Common myeloid progenitor, CD34-positive (primary cell): Measurements from ENCODE around the gene TGFBR1.

Experiments
- CTCF ChIA-PET: fragments of 350-600 bp; sonication (Branson Sonifier 250); formaldehyde crosslinking; loops from one replicate; lab custom pipeline; 2021; ENCODE audit warnings: antibody characterized with exemption; lab: Charles Lee
- POLR2A ChIA-PET: fragments of 350-600 bp; sonication (Branson Sonifier 250); formaldehyde crosslinking; loops from one replicate; lab custom pipeline; 2021; ENCODE audit warnings: antibody characterized with exemption; lab: Charles Lee
- DNase-seq, 3 donors: peaks; one replicate each; pipeline versions ENCODE4 v3.0.0 to v3.0.0-alpha.2; 2013
- H3K27ac ChIP-seq, 2 experiments: 1 replicate in 1 of 2; 2 replicates in 1 of 2; pipeline ENCODE4 v1.7.0; 2013; ENCODE audit warnings: inconsistent platforms in 2 of 2, low read length in 2 of 2, mild to moderate bottlenecking in 2 of 2, low read depth in 1 of 2, moderate library complexity in 1 of 2; ENCODE audit not compliant: severe bottlenecking in 2 of 2, insufficient read depth in 1 of 2, poor library complexity in 1 of 2
- H3K27me3 ChIP-seq, 5 experiments: replicated peaks in 2 of 5; 1 replicate in 3 of 5; 2 replicates in 2 of 5; pipeline versions ENCODE4 v1.6.1 to v1.7.0; 2013; ENCODE audit warnings: low read length in 4 of 5, mild to moderate bottlenecking in 2 of 5, moderate library complexity in 2 of 5, inconsistent platforms in 1 of 5; ENCODE audit not compliant: insufficient read depth in 5 of 5, control insufficient read depth in 4 of 5
- H3K36me3 ChIP-seq, 4 experiments: 1 replicate in 2 of 4; 2 replicates in 2 of 4; pipeline versions ENCODE4 v1.6.1 to v1.7.0; 2013; ENCODE audit warnings: low read length in 3 of 4, control low read depth in 1 of 4, mild to moderate bottlenecking in 1 of 4; ENCODE audit not compliant: control insufficient read depth in 4 of 4, insufficient read depth in 4 of 4
- H3K4me1 ChIP-seq, 4 experiments: 1 replicate in 3 of 4; 2 replicates in 1 of 4; pipeline versions ENCODE4 v1.6.1 to v1.7.1; 2013; ENCODE audit warnings: low read length in 3 of 4, mild to moderate bottlenecking in 3 of 4, control low read depth in 1 of 4, inconsistent platforms in 1 of 4, moderate library complexity in 1 of 4; ENCODE audit not compliant: control insufficient read depth in 4 of 4, insufficient read depth in 4 of 4; ENCODE audit errors: control extremely low read depth in 1 of 4
- H3K4me3 ChIP-seq, 7 experiments: 1 replicate in 4 of 7; 2 replicates in 3 of 7; pipeline versions ENCODE4 v1.5.1 to v1.7.0; 2013; ENCODE audit warnings: mild to moderate bottlenecking in 7 of 7, low read length in 6 of 7, moderate library complexity in 6 of 7, inconsistent platforms in 2 of 7, low read depth in 2 of 7, control low read depth in 1 of 7; ENCODE audit not compliant: insufficient read depth in 4 of 7, control insufficient read depth in 1 of 7; ENCODE audit errors: extremely low read depth in 1 of 7
- H3K9me3 ChIP-seq, 5 experiments: 1 replicate in 4 of 5; 2 replicates in 1 of 5; pipeline versions ENCODE4 v1.6.1 to v1.7.1; 2013; ENCODE audit warnings: low read length in 4 of 5, mild to moderate bottlenecking in 2 of 5, inconsistent platforms in 1 of 5, low read depth in 1 of 5, moderate library complexity in 1 of 5; ENCODE audit not compliant: control insufficient read depth in 4 of 5, insufficient read depth in 2 of 5; ENCODE audit errors: control extremely low read depth in 1 of 5
- WGBS: methylation state at CpG from one replicate; pipeline ENCODE4 v1.1.5; 2013; ENCODE audit not compliant: insufficient coverage; 5-methylcytosine and 5-hydroxymethylcytosine counted together

Gene TGFBR1

GRCh38 chr9:99119976-99120655 lies 15.2 kb downstream of the TGFBR1 start:
- Histone ChIP-seq H3K4me3 (no peak overlapping the region), H3K27me3 (no peaks in the 10 kb centered on the region), H3K36me3 (peaks cover 0 to 5% (median 0%) of the 10 kb centered on the region in 4 experiments), H3K9me3 (no peaks in the 10 kb centered on the region), H3K27ac (no peak overlapping the region), H3K4me1 (peaks cover 24 to 55% (median 38%) of the 10 kb centered on the region in 4 experiments)
- ChIA-PET CTCF (interaction anchor here (0.9 to 2.4 kb wide), 6 partner anchors 13 to 67 kb away, joined by 3 to 9 read pairs (median 4); partner anchors contain the start of gene TGFBR1), POLR2A (no interaction called here)
- DNase-seq = peak in 1 of 3 donors; percentile 47

GRCh38 chr9:99121604-99122003 lies 16.7 kb downstream of the TGFBR1 start:
- Histone ChIP-seq H3K4me1 (peaks cover 23 to 44% (median 33%) of the 10 kb centered on the region in 4 experiments), H3K36me3 (peaks cover 0 to 8% (median 0%) of the 10 kb centered on the region in 4 experiments), H3K27me3 (no peaks in the 10 kb centered on the region), H3K4me3 (no peak overlapping the region), H3K27ac (no peak overlapping the region), H3K9me3 (no peaks in the 10 kb centered on the region)
- no peak for DNase-seq
- ChIA-PET POLR2A (no interaction called here), CTCF (interaction anchor here (0.7 to 1.2 kb wide), 6 partner anchors 8 to 123 kb away, joined by 3 to 4 read pairs (median 3); no protein-coding TSS in a partner anchor)
- 100% methylated on average over 1 of the region's 1 CpG for WGBS

- WGBS = no CpG with 5 or more reads among the region's 3 CpGs
- Histone ChIP-seq H3K4me1 (peaks cover 13 to 26% (median 23%) of the 10 kb centered on the region in 4 experiments), H3K27me3 (no peaks in the 10 kb centered on the region), H3K9me3 (peaks cover 0 to 5% (median 0%) of the 10 kb centered on the region in 5 experiments), H3K36me3 (peaks cover 0 to 12% (median under 1%) of the 10 kb centered on the region in 4 experiments), H3K4me3 (no peak overlapping the region), H3K27ac (no peak overlapping the region)
- no peak for DNase-seq
- ChIA-PET CTCF (interaction anchor here (1.4 to 2.4 kb wide), 4 partner anchors 11 to 18 kb away, joined by 5 to 8 read pairs (median 6); no protein-coding TSS in a partner anchor), POLR2A (no interaction called here)
Observed at GRCh38 chr9:99124534-99125255, 19.8 kb downstream of the TGFBR1 start.

- Histone ChIP-seq H3K4me3 (no peak overlapping the region), H3K27me3 (no peaks in the 10 kb centered on the region), H3K27ac (no peak overlapping the region), H3K4me1 (peaks cover 13 to 23% (median 18%) of the 10 kb centered on the region in 4 experiments), H3K36me3 (peaks cover 0 to 12% (median under 1%) of the 10 kb centered on the region in 4 experiments), H3K9me3 (peaks cover 0 to 5% (median 0%) of the 10 kb centered on the region in 5 experiments)
- WGBS = no CpG with 5 or more reads among the region's 1 CpG
- no peak for DNase-seq
- ChIA-PET POLR2A (no interaction called here), CTCF (interaction anchor here (1.4 to 2.4 kb wide), 5 partner anchors 11 to 21 kb away, joined by 4 to 8 read pairs (median 6); no protein-coding TSS in a partner anchor)
Observed at GRCh38 chr9:99125446-99125845, 20.5 kb downstream of the TGFBR1 start.

- 100% methylated on average over 1 of the region's 2 CpGs for WGBS
- Histone ChIP-seq H3K27me3 (no peaks in the 10 kb centered on the region), H3K27ac (no peak overlapping the region), H3K9me3 (peaks cover 0 to 5% (median 0%) of the 10 kb centered on the region in 5 experiments), H3K4me3 (no peak overlapping the region), H3K36me3 (peaks cover 0 to 12% (median under 1%) of the 10 kb centered on the region in 4 experiments), H3K4me1 (peaks cover 8 to 20% (median 16%) of the 10 kb centered on the region in 4 experiments)
- DNase-seq = no peak
- ChIA-PET CTCF (interaction anchor here (1.2 to 2.4 kb wide), 5 partner anchors 10 to 74 kb away, joined by 3 to 8 read pairs (median 4); no protein-coding TSS in a partner anchor), POLR2A (interaction anchor here (1.0 kb wide), 1 partner anchor 13 kb away, joined by 3 read pairs; no protein-coding TSS in a partner anchor)
Observed at GRCh38 chr9:99126312-99126711, 21.4 kb downstream of the TGFBR1 start.

- DNase-seq = no peak
- ChIA-PET POLR2A (interaction anchor here (0.6 to 1.0 kb wide), 2 partner anchors 15 to 23 kb away, joined by 3 read pairs; partner anchors contain the start of gene TGFBR1), CTCF (interaction anchor here (1.2 to 2.4 kb wide), 3 partner anchors 9 to 75 kb away, joined by 3 to 8 read pairs (median 3); no protein-coding TSS in a partner anchor)
- peaks cover 0 to 20% (median under 1%) of the 10 kb centered on the region in 4 experiments for H3K36me3 ChIP-seq
- peaks cover 0 to 5% (median 0%) of the 10 kb centered on the region in 5 experiments for H3K9me3 ChIP-seq
- no peak overlapping the region for H3K4me3 ChIP-seq
- no peaks in the 10 kb centered on the region for H3K27me3 ChIP-seq
- peaks cover 5 to 14% (median 7%) of the 10 kb centered on the region in 4 experiments for H3K4me1 ChIP-seq
- 100% methylated on average over 1 of the region's 3 CpGs for WGBS
- no peak overlapping the region for H3K27ac ChIP-seq
Observed at GRCh38 chr9:99127356-99128132, 22.6 kb downstream of the TGFBR1 start.
